Activated T-helper 1 cell treated with anti-CD3 and anti-CD28 coated beads, Interleukin-2, amount 50 U/mL, for 16 hours (primary cell): ENCODE results near the gene PREB.

ENCODE experiments used
- DNase-seq, 2 donors: peaks; one replicate each; pipeline ENCODE4 v3.0.0-alpha.2; 2020; ENCODE audit warnings: low read depth in 1 of 2, low spot score in 1 of 2

Gene PREB

DNA sequence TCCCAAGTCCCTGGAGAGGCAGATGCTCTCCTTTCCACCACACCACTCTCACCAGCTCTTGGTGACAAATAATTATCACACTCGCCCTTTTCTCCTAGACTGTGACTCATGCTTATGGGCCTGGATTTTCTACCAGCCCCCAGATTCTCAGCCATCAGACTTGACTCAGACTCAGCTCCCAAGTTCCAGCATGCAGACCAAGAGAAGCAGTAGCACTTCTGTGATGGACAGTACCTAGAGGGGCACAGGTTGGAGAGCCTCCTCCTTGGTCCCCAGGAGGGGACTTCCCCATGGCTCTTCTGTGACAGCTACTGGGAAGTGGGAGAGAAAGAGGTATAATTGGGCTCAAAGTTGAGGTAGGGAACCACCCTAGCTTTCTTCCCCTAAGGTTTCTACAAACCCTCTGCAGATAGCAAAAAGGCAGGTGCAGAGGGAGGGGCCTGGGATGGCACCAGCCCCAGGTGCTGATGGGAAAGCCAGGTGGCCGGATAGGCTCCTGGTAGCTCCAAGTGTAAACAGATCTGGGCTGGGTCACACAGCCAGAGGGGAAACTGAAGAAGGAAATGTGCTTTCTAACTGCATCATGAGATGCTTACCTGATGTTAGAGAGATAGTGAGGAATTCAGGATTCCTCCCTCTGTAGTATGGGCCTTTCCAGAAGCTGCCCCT lies 18.5 kb upstream of the PREB start:
- no peak for DNase-seq

DNA sequence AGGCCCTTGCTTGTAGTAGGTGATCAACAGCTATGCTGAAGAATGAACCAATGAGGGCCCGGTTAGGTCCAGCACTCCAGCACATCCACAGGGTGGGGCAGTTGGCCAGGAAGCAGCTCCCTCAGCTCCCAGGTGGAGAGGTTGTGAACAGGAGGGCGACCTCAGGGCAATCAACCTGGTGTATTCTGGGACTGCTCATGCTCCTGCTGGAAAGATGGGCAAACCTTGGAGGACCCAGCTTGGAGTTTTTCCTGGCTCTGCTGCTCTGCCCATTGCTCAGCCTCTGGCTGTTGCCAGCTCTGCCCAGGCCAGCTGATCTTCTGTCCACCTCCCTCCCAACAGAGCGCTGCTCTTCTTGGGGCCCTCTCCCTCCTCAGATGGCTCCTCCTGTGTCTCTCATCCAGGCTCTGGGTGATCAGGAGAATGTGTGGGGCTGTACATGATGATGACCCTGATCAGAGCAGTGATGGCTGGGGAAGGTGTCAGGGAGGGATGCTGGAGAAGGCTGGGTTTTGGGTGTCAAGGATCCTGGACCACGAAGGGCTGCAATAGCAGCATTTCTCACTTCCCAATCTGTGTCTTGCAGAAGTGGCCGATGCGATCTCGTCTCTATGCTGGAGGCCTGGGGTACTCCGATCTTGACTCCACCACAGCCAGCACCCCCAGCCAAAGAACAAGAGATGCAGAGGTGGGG lies 17.8 kb upstream of the PREB start:
- DNase-seq: no peak

DNA sequence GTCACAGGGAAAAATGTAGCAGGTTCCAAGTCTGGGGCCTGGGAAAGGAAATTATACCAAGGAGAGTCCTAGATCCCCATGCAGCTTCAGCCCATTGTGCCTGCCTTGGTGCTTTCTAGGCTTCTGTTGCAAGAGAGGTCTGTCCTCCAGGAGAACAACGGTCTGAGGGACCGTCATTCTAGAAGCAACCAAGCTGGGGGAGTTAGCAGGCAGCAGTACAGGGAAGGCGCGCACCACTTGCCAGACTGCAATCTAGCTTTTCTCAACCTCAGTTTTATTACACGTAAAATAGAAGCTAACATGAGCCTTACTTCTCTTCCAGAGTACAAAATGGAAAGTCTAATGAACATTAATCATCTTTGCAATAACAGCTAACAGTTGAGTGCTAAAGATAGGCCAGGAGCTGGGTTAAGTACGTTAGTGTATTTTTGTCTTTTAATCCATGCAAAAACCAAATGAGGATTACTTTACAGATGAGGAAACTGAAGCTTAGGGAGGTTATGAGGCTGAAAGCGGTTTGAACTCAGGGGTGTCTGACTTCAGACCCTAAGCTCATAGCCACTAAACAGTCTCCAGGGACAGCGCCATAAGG lies 16.3 kb upstream of the PREB start:
- DNase-seq: no peak

DNA sequence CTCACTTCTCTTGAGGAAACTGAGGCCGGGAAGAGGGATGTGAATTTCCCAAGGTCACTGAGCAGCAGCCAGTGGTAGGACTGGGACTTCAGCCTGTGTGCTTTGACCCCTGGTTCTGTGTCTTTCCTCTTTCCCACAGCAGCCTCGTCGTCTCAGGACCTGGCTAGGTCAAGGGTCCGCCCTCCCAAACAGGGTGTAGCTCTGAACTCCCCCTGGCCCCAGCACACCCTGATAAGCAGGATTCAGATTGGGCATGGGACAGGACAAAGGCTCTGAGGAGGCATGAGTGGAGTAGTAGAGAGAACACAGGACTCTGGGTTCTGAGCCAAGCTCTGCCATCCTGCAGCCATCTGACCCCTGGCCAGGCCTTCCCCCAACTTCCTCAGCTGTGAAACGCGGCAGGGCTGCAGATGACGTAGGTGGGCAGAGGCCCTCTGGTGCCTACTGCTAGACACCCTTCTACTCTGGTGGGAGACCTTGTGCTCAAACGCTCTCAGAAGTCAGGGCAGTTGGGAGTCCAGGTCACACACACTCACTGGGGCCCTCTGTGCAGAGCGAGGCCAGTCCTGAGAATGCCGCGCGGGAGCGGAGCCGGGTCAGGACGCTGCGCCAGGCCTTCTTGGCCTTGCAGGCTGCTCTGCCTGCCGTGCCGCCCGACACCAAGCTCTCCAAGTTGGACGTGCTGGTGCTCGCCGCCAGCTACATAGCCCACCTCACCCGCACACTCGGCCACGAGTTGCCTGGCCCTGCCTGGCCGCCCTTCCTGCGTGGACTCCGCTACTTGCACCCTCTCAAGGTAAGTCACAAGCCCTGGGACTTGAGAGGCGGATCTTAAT lies 15.4 kb upstream of the PREB start:
- no peak for DNase-seq

- no peak for DNase-seq
Observed at GRCh38 chr2:27148801-27149439, 14.5 kb upstream of the PREB start, which contains the start of gene TCF23. TSS of gene TCF23 (plus strand) at chr2:27149004. CDS start at chr2:27149134, 130 bp downstream.

GRCh38 chr2:27147935-27148334 lies 13.5 kb upstream of the PREB start:
- no peak for DNase-seq

GRCh38 chr2:27145682-27146081 lies 11.2 kb upstream of the PREB start:
- no peak for DNase-seq

DNA sequence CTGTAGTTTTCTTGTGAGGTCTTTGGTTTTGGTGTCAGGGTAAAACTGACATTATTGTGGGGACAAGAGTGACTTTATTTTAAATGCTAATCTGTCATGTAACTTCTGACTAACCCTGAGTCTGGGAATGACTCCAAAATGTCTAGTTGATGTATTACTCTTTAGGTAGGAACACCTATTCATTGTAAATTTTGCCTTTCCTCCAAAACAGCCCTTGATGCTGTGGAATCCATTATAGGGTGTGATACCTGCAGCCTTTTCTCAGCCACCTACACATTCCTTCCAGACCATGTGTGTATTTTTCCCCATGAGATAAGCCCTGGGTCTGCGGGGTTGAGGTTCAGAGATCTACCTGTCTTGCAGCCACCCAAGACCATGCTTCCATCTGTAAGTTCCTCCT lies 8.8 kb upstream of the PREB start:
- DNase-seq: no peak

GRCh38 chr2:27139310-27139709 lies 4.9 kb upstream of the PREB start, which contains the start of gene PRR30:
TSS of gene PRR30 (minus strand) at chr2:27139410. CDS start at chr2:27138329, 1,081 bp downstream.
- no peak for DNase-seq

GRCh38 chr2:27138111-27138510 lies 3.7 kb upstream of the PREB start:
- no peak for DNase-seq

GRCh38 chr2:27137322-27137935 lies 3.0 kb upstream of the PREB start:
- no peak for DNase-seq

DNA sequence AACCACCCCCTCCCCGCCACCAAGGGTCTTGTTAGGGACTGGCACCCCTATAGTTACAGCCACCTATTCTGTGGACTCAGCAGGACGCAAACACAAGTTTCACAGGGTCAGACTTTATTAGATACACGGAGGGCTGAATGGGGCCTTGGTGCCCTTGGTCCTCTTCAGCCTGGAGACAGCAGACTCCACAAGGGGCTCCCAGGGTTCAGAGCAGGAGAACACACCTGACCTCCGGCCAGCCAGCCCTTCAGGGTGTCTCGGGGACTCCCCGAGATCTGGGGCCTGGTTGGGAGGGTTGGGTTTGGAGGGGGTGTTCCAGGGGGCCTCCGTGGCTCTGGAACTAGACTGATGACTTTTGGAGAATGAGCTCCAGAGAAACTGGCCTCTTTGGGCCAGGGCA lies 2.3 kb upstream of the PREB start:
- DNase-seq: no peak

- no peak for DNase-seq
Observed at GRCh38 chr2:27135478-27135955, 1.1 kb upstream of the PREB start.

GRCh38 chr2:27134781-27135477 lies 493 bp upstream of the PREB start:
- no peak for DNase-seq

- no peak for DNase-seq
Observed at GRCh38 chr2:27133195-27133875, 1.1 kb downstream of the PREB start.

- DNase-seq: no peak
Observed at GRCh38 chr2:27131429-27131828, 3.0 kb downstream of the PREB start.

DNA sequence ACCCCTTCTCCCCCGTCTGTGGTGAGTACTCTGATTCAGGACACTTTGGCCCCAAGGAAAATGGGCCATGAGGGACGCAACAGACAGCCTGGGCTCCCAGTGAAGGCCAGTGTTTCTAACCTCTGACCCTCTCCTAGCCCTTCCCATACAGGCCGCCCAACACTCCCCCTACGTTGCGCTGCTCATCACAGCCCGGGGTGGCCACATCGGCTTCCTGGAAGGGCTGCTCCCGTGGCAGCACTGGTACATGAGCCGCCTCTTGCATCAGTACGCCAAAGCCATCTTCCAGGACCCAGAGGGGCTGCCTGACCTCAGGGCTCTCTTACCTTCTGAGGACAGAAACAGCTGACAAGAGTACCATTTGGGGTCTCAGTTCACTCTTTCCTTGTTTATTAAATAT lies 4.0 kb downstream of the PREB start:
- DNase-seq: no peak

- DNase-seq: no peak
Observed at GRCh38 chr2:27128668-27129571, 5.5 kb downstream of the PREB start.
